Fibroblast of mammary gland (primary cell): ENCODE results near the gene BCL2L11.
A peak's percentile ranks its signal among the peaks of the same experiment; 100 is the strongest.

Experiments
- DNase-seq: peaks from one replicate; pipeline ENCODE4 v3.0.0-alpha.2; 2010; ENCODE audit warnings: low read depth
- H3K4me3 ChIP-seq: 2 replicates; pipeline ENCODE4 v1.5.1; 2011; ENCODE audit warnings: low read depth, mild to moderate bottlenecking, low read length, moderate library complexity; ENCODE audit not compliant: control insufficient read depth
- TF ChIP-seq, protein P1 (sequence below): conservative IDR thresholded peaks from 2 replicates; pipeline ENCODE4 v1.5.1; 2011; ENCODE audit warnings: low read depth, low read length, inconsistent platforms; ENCODE audit not compliant: control insufficient read depth, insufficient read depth

Gene BCL2L11

DNA sequence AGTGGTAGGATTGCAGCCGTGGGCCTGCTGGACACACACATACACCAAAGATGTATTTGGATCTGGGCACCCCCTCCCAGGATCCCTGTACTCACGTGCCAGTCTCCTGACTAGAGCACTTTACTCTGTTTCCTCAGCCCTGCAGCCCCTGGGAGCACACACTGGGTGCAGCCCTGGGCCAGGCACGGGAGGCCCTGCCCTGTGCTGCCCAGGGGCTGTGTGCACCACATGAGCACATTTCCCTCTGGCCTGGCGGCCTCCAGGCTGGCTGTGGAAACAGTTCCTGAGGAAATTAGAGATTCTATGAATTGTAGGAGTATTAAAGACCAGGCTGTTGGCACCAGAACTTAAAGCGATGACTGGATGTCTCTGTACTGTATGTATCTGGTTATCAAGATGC is 45.4 kb downstream of the BCL2L11 start:
- no peak for DNase-seq
- H3K4me3 ChIP-seq: no peak overlapping the region
- TF ChIP-seq, protein P1, sequence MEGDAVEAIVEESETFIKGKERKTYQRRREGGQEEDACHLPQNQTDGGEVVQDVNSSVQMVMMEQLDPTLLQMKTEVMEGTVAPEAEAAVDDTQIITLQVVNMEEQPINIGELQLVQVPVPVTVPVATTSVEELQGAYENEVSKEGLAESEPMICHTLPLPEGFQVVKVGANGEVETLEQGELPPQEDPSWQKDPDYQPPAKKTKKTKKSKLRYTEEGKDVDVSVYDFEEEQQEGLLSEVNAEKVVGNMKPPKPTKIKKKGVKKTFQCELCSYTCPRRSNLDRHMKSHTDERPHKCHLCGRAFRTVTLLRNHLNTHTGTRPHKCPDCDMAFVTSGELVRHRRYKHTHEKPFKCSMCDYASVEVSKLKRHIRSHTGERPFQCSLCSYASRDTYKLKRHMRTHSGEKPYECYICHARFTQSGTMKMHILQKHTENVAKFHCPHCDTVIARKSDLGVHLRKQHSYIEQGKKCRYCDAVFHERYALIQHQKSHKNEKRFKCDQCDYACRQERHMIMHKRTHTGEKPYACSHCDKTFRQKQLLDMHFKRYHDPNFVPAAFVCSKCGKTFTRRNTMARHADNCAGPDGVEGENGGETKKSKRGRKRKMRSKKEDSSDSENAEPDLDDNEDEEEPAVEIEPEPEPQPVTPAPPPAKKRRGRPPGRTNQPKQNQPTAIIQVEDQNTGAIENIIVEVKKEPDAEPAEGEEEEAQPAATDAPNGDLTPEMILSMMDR: no peak

DNA sequence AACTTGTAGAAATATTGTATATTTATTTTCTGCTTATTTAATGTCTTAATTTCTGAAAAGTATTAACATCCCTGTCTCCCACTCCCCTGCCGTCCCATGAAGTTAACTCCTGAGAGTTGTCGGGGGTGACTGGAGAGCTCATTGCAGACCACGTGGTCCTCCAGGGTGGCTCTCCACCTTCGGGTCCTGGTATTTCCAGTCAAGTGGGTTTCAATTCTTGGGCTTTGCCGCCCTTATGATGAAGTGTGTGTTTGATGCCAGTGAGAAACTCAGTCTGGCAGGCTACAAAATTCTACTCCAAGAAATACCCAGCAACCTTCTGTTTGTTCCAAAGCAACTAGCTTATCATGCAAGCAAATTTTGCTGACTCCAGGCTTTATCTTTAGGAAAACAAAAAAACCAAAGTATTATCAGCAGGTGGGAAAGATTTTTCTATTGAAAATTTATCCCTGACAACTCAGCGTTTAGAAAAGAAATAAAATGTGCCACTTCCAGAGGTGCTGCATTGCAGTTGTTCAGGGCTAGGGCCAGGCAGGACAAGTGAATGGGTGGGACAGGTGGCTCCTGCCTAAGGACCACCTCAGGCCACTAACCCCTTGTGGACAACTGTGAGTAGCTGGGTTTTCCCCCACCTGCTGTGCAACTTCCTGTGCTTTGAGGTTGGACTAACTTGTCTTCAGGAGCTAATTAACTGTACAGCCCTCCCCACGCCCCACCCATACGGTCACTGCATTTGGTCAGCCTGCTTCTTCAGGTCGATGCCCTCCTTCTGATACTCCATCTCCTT is 46.6 kb downstream of the BCL2L11 start:
- TF ChIP-seq, protein P1: no peak
- no peak for DNase-seq

DNA sequence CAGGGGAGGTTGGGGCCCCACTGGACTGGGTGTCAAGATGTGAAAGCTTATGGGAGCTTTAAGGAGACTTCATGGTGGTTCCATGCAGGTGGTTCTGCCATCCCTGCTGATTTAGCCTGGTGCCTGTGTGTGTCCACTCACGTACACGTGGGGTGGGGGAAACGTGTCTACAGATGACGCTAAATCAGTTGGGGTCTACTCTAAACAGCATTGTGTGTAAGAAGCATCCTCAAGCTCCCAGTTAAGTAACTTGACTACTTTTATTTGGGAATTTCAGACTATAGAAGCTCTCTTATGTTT is 47.1 kb downstream of the BCL2L11 start:
- no peak for DNase-seq
- TF ChIP-seq, protein P1: no peak
- H3K4me3 ChIP-seq: no peak overlapping the region

More for the DNA sequence above, 46.6 kb downstream of the BCL2L11 start:
- no peak overlapping the region for H3K4me3 ChIP-seq

DNA sequence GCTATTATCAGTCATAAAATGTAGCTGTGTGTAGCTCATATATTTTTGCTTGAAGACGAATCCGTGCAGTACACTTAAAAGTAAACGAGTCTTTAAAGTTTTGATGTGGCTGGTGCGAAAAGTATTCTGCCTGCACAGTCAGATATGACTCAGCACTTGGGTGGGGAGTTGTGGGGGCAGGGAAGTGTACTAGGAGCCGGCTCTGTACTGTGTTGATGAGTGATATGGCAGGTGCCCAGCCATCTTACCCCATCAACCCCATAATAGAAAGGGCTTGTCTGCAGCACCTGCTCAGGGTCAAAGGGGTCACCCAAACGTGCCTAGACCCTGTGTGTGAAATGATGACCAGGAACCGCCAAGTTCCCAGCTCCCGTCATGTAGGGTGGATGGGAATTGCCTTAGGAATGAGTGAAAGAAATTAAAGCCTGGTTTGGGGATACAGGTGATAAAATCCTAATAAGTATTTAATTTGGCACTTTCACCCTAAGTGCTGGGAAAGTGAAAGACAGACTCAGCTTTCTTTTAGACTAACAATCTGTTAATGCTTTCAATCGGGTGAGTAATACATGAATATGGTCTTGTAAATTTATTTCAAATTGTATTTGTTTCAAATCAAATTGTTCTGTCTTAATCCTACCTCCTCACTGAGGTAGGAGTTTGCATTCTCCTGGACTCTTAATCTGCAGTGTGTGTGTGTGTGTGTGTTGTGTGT is 48.0 kb downstream of the BCL2L11 start:
- H3K4me3 ChIP-seq: no peak overlapping the region
- peak; percentile 82 for DNase-seq
- TF ChIP-seq, protein P1: no peak

DNA sequence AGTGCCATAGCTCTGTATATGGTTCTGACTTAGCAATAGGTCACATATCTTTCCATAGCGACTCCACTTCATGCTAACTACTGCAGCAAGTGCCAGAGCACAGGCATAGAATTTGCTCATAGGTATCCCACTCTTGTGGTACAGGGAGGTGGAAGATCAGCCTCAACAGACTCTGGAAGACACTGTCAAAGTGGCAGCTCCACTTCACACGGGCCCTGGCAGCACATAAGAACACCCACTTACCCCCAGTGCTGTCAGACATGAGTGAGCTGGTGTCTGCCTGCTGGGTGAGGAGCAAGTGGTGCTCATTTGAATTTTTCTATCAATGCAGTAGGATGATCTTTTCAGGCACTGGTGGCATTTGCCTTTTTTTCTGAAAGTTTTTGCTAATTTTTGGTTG is 48.6 kb downstream of the BCL2L11 start:
- H3K4me3 ChIP-seq: no peak overlapping the region
- TF ChIP-seq, protein P1: no peak
- DNase-seq: no peak

DNA sequence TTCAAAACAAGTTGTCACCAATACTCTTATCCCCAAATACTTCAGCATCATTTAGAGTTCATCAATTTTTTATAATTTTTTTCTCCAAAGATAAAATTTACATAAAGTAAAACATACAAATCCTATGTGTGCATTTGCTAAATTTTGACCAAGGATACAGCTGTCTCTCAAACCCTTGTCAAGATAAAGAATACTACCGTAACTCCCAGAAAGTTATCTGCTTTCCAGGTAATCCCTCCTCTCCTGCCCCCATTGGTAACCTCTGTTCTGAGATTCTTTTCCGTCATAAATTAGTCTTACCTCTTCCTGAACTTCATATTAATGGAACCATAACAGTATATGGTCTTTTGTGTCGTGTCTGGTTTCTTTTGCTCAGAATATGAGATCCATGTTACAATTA is 49.2 kb downstream of the BCL2L11 start:
- TF ChIP-seq, protein P1: no peak

More for the DNA sequence above, 49.2 kb downstream of the BCL2L11 start:
- no peak overlapping the region for H3K4me3 ChIP-seq
- no peak for DNase-seq
